Uterine smooth muscle cell (primary cell): Measurements from ENCODE around the gene RBMX. TPM values are rescaled to one million over a fixed set of nuclear protein-coding genes. Genes with fewer than 3 reads are reported as not detected.

Source experiments
- total RNA-seq: library from RNA; depleted of rRNA; stranded (reverse); fragments of >200 nt; gene quantifications from 2 replicates; pipeline ENCODE4 v1.2.3, GENCODE V29; 2014

RBMX gene
- total RNA-seq: 207 and 297 TPM in 2 replicates

GRCh38 chrX:136880452-136881013 is at the start of gene RBMX:
RBMX (minus strand) TSS chrX:136880725; CDS start chrX:136879427, 1,298 bp downstream.

Other genes with a start within 250 kb of the RBMX start
- gene CD40LG, start 232.6 kb downstream of the RBMX start, total RNA-seq: under 0.01 TPM in 1 of 2 replicates, not detected in the other
- 9.4 and 12.5 TPM in 2 replicates for gene ARHGEF6, start 99.8 kb downstream of the RBMX start, total RNA-seq
- not detected in 2 replicates for gene GPR101, start 153.3 kb upstream of the RBMX start, total RNA-seq